GM19193 (cell line): ENCODE data around the gene RBBP8NL.

ENCODE experiments used
- POLR2A ChIP-seq: IDR thresholded peaks from 4 replicates; pipeline ENCODE4 v1.6.1; 2011; ENCODE audit not compliant: insufficient read depth, insufficient read length; ENCODE audit errors: extremely low read depth

The RBBP8NL gene

GRCh38 chr20:62437927-62438326, 10.6 kb upstream of the RBBP8NL start:
- TF ChIP-seq POLR2A: no peak

- no peak for TF ChIP-seq POLR2A
These were observed 10.2 kb upstream of the RBBP8NL start for GRCh38 chr20:62437496-62437895.

- TF ChIP-seq POLR2A: no peak
These were observed 9.4 kb upstream of the RBBP8NL start for GRCh38 chr20:62436692-62437091.

- TF ChIP-seq POLR2A: no peak
These were observed 6.5 kb upstream of the RBBP8NL start for GRCh38 chr20:62433658-62434497.

GRCh38 chr20:62430866-62431447, 3.6 kb upstream of the RBBP8NL start:
- no peak for TF ChIP-seq POLR2A

- no peak for TF ChIP-seq POLR2A
These were observed 3.0 kb upstream of the RBBP8NL start for GRCh38 chr20:62430311-62430853.

GRCh38 chr20:62429455-62430310, 2.3 kb upstream of the RBBP8NL start:
- no peak for TF ChIP-seq POLR2A

- no peak for TF ChIP-seq POLR2A
These were observed 1.3 kb upstream of the RBBP8NL start for GRCh38 chr20:62428396-62429295.

- TF ChIP-seq POLR2A: no peak
These were observed 648 bp upstream of the RBBP8NL start for GRCh38 chr20:62428002-62428372.

- TF ChIP-seq POLR2A: no peak
These were observed 624 bp downstream of the RBBP8NL start for GRCh38 chr20:62426699-62427131.

GRCh38 chr20:62425281-62426058, 1.9 kb downstream of the RBBP8NL start:
- no peak for TF ChIP-seq POLR2A

GRCh38 chr20:62424249-62425107, 2.9 kb downstream of the RBBP8NL start:
- no peak for TF ChIP-seq POLR2A
